CD4-positive, alpha-beta T cell treated with Interleukin-1 beta for 1 hour (primary cell): ENCODE results near the gene TMEM132C.
"Not testable (repeated sequence)": the region's sequence is repeated elsewhere in the genome, so short reads cannot be mapped to it uniquely, and the experiment has no call there.

ENCODE experiments used
- DNase-seq, 2 donors: peaks; one replicate each; pipeline ENCODE4 v3.0.0-alpha.2; 2020 to 2022

The TMEM132C gene

GRCh38 chr12:128267131-128267622 lies at the start of gene TMEM132C:
TMEM132C (plus strand) TSS chr12:128267170; CDS start chr12:128267403, 233 bp downstream.
- DNase-seq: no peak

- DNase-seq: no peak
These were observed 42.7 kb upstream of the TMEM132C start for GRCh38 chr12:128224226-128224625.

- no peak for DNase-seq
These were observed 38.4 kb upstream of the TMEM132C start for GRCh38 chr12:128228581-128228980.

GRCh38 chr12:128235635-128236417 lies 31.1 kb upstream of the TMEM132C start:
- DNase-seq: no peak

DNA sequence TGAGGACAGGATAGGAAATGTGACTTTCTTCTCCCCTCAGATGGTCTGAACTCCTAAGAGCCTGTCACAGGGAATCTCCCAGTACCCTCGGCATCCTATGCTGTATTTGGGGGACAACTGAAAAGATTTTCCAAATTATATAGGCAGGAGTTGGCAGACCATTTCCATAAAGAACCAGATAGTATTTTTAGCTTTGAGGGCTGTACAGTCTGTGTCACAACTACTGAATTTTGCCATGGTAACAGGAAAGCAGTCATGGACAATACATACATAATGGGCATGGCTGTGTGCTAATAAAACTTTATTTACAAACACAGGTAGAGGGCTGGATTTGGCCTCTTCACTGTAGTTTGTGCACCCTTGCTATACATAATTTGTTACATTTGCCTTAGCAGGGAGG lies 30.4 kb upstream of the TMEM132C start:
- no peak for DNase-seq

DNA sequence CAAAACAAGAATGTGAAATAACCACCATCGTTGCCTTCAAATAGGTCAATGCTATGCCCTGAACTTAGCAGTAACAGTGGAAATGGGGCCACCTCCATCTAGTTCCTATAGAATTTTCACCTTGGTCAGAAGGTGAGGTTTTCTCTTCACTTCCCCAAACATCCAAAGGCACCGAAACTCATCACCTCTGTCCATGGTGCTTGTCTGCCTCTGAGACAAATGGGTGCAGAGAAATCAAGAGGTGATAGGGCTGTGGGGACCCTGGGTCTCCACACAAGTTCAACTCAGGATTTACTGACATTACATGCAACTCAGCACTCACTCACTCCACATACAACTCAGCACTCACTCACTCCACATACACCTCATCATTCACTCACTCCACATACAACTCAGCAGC lies 26.2 kb upstream of the TMEM132C start:
- no peak for DNase-seq

- no peak for DNase-seq
These were observed 21.8 kb upstream of the TMEM132C start for GRCh38 chr12:128245121-128245520.

DNA sequence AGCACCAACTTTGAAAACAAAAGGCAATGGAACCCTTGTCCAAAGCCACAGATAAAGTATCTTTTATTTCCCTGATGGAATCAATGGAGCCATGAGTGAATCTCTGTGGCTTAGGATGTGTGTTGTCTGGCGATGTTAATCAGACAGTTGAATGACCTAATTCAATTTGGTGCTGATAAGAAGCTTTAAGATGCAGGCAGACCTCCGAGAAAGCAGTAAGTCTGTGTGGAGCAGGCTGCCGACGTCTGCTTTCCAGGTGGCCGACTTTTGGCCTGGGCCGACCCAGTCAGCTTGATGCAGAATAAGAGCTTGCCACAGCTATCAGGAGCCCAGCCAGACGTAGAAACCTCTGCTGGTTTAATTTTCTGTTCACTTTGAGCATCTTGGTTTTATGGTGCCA lies 21.1 kb upstream of the TMEM132C start:
- DNase-seq: no peak

DNA sequence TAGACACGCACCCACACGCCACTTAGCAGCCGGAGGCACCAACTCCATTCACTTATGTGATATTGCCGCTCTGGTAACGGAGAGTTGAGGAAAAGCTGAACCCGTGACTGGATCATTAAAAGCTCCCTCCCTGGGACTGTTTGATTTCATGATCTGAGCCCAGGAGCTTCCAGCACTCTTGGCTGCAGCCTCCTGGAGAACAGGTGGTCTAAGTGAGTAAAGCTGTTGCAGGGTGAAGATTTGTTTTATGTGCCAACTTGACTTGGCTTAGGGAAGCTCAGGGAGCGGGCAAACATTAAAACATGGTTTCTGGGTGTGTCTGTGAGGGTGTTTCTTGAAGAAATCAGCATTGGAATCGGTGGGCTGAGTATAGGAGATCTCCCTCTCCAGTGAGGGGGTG lies 16.9 kb upstream of the TMEM132C start:
- DNase-seq: no peak

- not testable (repeated sequence) for DNase-seq
These were observed 13.1 kb upstream of the TMEM132C start for GRCh38 chr12:128253829-128254228.

DNA sequence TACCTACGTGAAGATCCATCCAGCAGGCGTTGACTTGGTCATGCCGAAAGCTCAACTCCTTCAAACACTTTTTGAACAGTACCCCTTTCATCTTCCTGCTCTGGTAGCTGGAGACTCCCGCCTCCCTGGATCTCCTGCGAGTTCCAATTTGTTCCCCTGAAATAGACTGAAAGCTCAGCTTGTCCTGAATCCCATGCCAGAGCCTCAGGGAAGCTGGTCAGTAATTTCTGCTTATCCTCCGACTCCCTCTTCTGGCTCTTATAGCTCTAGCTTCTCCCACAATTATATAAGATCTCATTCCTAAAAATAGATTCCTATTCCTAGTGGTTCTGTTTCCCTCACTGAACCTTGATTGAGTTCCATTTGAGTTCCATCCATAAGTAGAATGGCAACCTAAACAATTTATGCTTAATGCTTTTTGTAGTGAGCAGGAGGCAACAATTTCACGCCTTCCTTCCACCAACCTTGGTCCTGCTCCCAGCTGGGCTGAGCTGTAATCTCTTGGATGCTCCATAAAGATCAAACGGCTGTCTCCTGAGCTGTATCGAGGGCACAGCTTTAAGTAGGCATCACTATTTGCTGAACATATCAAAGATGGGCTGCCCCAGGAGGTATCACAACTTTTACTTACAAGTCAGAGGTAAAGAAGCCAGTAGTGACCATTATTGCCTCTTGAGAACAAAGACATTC lies 8.0 kb upstream of the TMEM132C start:
- DNase-seq: no peak

DNA sequence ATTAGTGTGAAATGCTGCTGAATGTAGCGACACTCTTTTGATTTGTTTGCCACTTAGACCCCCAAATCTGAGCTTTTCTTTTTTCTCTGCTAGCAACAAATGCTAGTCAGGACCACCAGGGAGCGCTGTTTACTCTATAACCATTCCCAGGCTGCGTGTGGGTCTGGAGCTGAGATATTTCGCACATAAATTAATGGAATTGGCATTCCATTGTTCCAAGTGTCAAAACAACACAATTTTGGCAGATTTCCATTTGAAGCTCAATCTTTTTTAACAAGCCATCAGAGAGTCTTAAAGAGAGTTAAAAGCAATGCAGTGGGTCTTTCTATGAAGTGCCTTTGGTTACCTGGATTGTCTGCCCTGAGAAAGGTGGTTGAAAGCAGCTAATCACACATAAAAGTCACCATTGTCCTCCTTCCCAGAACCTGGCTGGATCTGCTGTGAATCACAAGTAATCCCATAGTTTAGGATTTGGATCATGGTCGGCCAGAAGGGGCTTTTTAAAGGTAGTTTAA lies 7.4 kb upstream of the TMEM132C start:
- no peak for DNase-seq

DNA sequence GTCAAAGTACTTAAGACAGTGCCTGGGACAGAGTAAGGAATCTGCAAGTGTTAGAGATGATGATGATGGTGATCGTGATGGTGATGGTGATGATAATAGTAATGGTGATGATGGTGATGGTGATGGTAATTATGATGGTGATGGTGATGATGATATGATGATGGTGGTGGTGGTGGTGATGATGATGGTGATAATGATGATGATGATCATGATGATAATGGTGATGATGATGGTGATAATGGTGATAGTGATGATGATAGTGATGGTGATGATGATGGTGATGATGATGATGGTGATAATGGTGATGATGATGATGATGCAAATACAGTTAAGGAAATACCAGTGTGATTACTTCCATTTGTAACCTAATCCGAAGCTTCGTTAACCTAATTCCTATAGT lies 5.2 kb upstream of the TMEM132C start:
- DNase-seq: no peak

DNA sequence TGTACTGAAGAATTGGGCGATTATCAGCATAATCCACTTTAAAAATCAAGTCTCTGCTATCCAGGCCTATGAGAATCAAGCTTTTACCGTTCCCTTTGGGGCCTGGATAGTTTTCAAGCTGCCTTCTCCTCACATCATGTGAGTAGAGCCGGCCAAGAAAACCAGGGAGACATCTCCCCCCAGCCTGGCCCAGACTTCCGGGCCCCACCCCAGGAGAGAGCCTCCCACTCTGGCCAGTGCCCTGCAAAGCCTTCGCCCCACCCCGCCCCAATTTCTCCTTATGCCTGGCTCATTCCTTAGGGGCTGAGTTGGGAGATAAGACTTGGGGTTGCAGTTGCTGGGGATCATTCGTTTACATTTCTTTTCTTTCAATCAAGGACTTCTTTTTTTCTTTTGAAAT lies 1.4 kb upstream of the TMEM132C start:
- DNase-seq: no peak

GRCh38 chr12:128266086-128266485 lies 884 bp upstream of the TMEM132C start:
- no peak for DNase-seq

- no peak for DNase-seq
These were observed 334 bp upstream of the TMEM132C start for GRCh38 chr12:128266541-128267130.

DNA sequence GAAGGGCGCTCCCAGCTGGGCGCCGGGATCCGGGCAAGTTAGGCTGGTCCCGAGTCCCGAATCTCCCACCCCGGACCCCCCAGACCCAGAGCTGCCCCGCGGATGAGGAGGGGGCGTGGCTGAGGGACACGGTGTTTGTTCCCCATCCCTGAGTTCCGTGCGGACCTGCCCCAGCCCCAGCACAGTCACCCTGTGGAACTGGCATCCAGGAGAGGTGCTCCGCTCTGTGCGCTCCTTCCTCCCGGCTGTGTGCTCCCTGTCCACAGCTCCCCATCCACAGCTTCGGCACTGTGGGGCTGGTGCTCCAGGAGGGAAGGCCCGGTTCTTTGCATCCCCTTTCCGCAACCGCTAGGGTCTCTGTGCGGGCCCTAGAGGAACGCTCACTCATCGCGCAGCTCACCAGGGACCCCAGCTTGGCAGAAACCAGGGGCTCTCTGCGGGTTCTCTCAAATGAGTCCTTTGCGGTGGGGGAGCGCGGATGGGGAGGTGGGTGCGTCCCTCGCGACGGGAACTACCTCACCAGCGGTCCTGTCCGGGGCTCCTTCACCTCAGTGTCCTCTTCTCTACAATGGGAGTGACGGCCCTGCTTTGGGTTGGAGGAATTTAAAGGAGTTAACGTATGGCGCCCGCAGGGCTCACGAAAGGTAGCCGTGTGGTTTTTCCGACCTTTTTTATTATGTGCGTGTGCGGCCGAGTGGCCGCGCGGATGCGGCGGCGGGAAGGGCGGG lies 845 bp downstream of the TMEM132C start:
- DNase-seq: no peak

DNA sequence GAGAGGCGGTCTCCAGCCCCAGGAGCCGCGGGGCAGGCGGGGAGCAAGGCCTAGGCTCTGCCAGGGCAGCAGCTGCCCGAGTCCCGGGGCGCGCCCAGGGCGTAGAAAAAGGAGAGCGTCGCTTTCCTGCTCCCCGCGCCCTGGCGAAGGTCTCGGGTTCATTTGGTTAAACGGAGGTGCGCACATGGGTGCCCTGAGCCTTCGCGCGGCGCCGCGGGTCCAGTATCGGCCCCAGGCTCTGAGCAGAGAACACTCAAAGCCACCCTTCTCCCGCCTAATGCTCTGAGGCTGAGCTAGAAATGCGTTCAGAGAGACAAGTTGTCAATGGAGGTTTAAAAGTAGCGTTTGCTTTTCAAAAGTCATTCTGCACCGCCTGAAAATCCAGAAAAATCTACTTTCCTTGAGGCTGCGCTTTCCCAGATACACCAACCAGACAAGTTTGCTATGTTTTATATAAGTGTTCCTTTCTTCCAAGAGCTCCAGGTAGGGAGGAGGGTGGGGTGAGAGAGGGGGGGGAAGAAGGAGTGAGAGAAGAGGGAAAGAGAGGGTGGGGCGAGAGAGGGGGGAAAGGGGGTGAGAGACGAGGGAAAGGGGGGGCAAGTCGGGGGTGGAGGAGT lies 1.5 kb downstream of the TMEM132C start:
- DNase-seq: no peak

- no peak for DNase-seq
These were observed 2.2 kb downstream of the TMEM132C start for GRCh38 chr12:128269181-128269591.

DNA sequence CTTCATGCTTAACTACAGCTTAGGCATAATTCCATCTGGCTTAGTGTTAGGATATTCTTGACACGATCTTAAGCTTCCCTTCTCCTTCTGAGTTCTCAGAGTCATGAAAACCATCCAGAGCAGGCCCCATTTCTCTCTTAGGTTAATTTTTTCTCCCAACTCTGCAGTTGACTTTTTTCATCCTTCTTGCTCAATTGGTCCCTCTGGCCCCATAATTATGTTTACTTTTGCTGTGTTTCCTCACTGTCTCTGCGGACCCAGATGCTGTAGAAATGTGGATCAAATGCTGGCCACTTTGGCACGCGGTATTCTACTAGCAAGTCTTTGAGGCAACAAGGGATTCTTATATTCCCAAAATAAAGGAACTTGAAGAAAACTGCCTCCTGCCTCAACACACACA lies 9.5 kb downstream of the TMEM132C start:
- no peak for DNase-seq

GRCh38 chr12:128286970-128287369 lies 20.0 kb downstream of the TMEM132C start:
- no peak for DNase-seq

DNA sequence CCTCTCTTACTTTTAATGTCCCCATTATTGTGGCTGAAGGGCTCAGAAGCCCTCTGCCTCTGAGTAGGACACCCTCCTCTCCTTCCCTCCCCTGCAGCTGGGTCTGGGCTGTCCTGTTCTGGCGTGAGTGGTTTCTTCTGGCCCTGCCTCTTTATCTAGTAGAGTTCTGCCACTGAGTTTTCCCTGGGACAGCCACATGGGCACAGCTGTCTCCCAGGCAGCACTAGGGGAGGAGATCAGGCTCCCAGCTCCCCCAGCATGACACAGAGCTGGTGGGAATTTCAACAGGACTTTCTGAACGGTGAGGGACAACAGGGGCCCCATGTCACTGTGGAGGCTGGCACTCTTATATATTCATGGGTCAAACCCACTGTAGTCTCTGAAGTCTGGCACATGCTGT lies 21.4 kb downstream of the TMEM132C start:
- DNase-seq: no peak

DNA sequence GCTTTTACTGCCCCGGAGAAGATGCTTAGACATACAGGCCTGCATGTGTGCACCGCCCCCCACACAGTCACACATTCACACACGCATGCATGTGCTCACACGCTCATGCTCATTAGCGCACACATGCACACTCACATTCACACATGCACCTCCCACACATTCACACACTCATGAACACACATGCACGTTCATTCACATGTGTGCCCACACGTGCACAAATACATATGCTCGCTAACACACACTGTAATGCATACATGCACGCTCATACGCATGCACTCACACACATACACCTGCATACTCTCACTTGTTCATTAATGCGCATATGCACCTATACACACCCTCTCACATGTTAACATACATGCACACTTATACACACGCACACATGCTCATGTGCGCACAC lies 21.9 kb downstream of the TMEM132C start:
- DNase-seq: no peak
